ENCODE results near the gene DYNC2H1.

Gene DYNC2H1

DNA sequence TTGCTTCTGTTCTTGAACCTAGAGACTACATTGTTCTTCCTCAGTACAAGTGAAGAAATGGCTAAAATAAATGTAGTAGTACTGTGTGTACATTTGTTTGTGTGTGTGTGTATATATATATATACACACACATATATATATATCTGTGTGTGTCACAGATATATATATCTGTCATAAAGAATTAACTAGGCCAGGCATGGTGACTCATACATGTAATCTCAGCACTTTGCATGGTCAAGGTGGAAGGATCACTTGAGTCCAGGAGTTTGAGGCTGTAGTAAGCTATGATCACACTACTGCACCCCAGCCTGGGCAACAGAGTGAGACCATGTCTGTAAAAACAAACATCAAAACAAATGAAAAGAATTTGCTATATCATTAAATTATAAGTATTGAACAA, 164.8 kb downstream of the DYNC2H1 start:
- no peak for DNase-seq (ENCODE audit: low read depth in 3 of 3)

DNA sequence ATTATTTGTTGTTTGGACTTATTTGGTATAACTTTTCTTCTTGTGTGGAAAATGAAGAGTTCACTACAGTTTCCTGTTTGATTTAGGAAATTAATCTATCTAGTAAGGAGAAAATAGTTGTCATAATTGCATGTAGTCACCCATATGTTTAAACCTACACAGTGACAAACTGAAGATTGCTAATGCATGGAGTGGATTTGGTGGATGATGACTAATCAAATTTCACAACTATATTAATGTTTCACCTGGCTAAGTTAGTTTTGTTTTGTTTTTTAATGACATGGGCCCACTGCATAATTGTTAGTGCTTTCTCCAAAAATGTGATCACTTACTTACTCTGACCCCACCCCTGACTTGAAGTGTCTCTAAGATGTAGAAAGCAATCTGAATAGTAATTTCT, 170.6 kb downstream of the DYNC2H1 start:
- no peak for DNase-seq (ENCODE audit: low read depth in 3 of 3)

DNA sequence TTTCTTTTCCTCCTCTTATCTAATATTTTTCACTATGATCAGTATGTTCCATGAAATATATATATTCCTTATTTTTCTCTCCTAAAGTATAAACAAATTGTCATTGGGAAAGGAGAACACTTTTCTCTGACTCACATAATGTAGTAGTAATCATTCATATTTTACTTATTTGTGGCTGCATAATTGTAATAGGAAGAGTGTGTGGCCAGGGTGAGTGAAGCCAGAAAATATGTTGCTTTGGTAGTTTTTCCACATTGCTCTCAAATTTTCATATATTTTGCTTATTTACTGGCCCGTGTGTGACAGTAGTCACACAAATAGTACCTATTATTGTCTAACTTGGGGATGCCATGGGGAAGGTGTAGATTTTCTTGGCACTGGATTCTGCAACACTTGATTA, 172.1 kb downstream of the DYNC2H1 start:
- no peak for DNase-seq (ENCODE audit: low read depth in 3 of 3)

- no peak for DNase-seq (ENCODE audit: low read depth in 3 of 3)
These were observed 175.0 kb downstream of the DYNC2H1 start for GRCh38 chr11:103284260-103284659.

DNA sequence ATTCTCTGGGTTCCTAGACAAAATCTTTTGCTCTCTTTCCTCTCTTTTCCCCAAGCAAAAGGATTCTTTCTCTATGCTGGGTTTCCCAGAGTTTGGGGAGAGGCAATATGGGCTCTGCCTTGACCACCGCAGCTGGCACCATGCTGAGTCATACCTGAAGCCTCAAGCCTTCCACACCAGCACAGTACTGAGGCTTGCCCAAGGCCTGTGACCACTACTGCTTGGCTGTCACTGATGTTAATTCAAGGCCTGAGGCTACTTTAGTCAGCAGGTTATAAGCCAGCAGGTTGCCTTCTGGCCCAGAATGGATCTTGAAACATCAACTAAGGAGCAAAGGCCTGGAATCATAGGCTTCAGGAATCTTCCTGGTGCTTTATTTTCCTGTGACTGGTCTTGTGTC, 185.3 kb downstream of the DYNC2H1 start:
- DNase-seq (ENCODE audit: low read depth in 3 of 3) = no peak

DNA sequence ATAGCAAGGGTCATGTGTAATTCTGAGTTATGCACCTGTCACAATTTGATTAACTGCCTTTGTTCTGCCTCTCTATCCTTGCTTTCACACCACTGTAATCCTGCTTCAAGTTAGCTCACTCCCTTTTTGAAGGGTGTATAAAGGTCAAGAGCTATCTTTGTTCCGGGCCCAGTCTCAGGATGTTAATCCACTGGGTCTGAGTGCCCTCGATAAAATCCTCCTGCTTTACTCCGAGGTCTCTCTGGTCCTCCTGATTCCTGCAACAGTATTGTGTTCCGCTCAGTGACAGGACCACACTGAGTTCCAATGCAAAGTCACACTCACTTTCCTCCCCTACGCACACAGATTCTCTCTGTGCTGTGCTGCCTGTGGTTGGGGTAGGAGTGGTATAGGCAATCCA, 186.5 kb downstream of the DYNC2H1 start:
- no peak for DNase-seq (ENCODE audit: low read depth in 3 of 3)

GRCh38 chr11:103297900-103298299, 188.7 kb downstream of the DYNC2H1 start:
- DNase-seq (ENCODE audit: low read depth in 3 of 3) = no peak

- DNase-seq (ENCODE audit: low read depth in 3 of 3) = no peak
These were observed 206.0 kb downstream of the DYNC2H1 start for GRCh38 chr11:103315248-103315647.

DNA sequence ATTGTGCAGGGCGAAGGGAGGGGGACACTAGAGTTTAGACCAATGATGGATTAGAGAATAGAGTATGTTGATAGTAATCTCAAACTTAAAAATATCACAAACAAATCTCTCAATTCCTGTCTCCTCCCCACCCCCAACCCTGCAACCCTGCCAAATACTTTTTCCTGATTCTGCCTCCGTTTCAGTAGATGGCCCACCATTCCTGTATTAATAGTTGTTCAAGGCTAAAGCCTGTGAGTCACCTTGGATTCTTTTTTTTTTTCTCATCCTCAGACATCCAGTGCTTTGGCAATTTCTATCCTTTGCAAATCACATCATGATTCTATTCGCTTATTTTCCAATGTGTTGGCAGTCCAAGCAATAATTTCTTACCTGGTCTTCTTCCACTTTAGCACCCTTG, 207.9 kb downstream of the DYNC2H1 start:
- DNase-seq (ENCODE audit: low read depth in 3 of 3) = no peak

- no peak for DNase-seq (ENCODE audit: low read depth in 3 of 3)
These were observed 213.6 kb downstream of the DYNC2H1 start for GRCh38 chr11:103322821-103323220.

GRCh38 chr11:103325686-103326069, 216.5 kb downstream of the DYNC2H1 start:
- no peak for DNase-seq (ENCODE audit: low read depth in 3 of 3)

- DNase-seq (ENCODE audit: low read depth in 3 of 3) = peak in 1 of 3 donors; percentile 2
These were observed 217.0 kb downstream of the DYNC2H1 start for GRCh38 chr11:103326070-103326794.

DNA sequence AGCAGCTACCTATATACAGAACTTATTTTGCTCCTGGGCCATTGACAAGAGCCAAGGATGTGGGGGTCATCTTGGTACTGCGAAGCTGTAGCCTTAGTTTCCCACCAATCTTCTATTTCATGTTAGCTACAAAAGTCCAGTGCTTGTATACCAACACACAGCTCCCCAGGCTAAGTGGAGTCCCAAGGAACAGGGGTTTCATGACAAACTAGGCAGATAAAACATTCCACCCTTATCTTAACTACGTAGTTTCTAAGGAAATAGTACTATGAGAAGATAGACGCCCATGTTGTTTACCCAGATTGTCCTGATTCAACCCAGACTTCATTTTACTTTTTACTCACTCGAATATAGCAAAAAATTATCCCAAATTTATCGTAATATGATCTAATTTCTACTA, 218.5 kb downstream of the DYNC2H1 start:
- DNase-seq (ENCODE audit: low read depth in 3 of 3) = no peak

- DNase-seq (ENCODE audit: low read depth in 3 of 3) = no peak
These were observed 223.2 kb downstream of the DYNC2H1 start for GRCh38 chr11:103332409-103332808.

- DNase-seq (ENCODE audit: low read depth in 3 of 3) = no peak
These were observed 229.6 kb downstream of the DYNC2H1 start for GRCh38 chr11:103338621-103339484.

DNA sequence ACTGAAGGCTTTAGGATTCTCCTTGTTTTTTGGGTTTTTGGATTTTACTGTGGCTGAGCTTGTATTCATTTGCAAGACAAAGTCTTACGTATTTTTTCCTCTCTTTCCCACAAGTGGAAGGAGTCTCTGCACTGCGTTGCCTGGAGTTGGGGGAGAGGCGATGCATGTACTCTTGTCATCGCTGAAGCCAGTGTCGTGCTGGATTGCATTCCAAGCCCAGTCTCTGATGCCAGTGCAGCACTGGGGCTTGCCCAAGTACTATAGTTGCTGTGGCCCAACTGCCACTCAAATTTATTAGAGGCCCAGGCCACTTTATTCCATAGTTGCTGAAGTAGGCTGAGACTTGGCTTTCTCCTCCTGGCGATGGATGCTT, 230.2 kb downstream of the DYNC2H1 start:
- no peak for DNase-seq (ENCODE audit: low read depth in 3 of 3)

GRCh38 chr11:103340956-103341355, 231.7 kb downstream of the DYNC2H1 start:
- DNase-seq (ENCODE audit: low read depth in 3 of 3) = no peak

DNA sequence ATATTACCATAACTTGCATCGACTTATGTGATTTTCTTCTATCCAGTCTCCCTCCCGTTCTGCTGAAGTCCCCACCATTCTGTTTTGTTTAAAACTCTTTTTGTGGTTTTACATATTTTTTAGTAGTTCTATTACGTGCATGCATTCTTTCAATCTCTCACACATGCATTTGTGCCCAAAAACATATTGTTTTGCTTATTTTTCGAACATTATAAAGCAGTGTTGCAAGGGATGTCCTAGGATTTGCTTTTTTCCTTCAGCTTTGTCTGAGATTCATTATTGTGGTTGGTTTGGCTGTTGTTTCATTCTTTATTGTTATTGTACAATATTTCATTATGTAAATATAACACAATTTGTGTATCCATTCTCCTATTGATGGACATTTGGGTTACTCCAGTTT, 235.7 kb downstream of the DYNC2H1 start:
- DNase-seq (ENCODE audit: low read depth in 3 of 3) = no peak

DNA sequence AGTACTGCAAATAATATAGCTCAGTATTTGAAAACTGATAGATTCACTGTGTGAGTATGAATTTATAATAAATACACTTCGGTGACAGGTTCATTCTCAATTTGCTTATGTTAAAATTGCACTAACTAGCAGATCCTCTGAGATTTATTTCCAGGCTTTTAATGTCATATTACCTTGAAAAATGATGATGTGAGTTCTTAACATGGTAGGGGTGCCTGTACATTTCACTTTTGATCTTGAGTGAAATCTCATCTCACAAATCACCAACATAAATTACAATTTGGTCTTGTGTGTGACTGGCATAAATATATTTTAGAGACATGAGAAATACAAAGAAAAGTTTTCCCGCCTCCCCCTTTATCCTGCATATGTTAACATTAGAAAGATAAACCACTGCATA, 240.4 kb downstream of the DYNC2H1 start:
- no peak for DNase-seq (ENCODE audit: low read depth in 3 of 3)

DNA sequence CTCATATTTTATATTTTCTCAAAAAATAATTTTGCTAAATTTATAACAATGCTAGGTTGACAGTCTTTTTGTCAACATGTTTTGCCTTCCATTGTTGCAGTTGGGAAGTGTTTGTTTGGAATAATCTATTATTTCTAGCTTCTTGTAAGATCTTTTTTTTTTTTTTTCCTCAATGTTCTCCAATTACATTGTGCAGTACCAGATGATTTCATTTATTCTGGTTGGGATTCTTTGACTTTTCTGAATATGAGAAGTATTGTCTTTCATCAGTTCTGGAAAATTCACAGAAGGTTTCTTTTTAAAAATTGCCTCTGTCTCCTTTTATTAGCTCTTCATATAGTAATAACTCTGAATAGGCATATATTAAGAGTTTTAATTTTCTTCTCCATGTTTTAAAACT, 245.4 kb downstream of the DYNC2H1 start:
- no peak for DNase-seq (ENCODE audit: low read depth in 3 of 3)

- DNase-seq (ENCODE audit: low read depth in 3 of 3) = no peak
These were observed 249.0 kb downstream of the DYNC2H1 start for GRCh38 chr11:103358251-103358650.

DNA sequence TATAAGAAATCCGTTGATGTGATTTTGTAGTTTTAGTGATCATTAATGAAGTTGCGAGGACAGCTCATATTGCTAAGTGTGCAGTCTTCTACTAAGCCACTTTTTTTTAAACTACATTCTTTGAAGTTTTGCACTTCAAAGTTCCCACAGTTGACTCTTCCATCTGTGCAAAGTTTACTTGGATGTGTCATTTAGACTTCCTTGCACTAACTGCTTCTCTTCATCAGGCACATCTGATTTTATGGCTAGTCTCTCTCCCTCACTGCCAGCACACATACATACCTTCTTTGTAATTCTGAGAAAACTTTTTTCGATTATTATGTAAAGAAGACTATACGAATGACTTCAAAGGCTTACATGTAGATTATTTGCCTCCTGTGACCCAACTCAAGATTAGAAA, 250.0 kb downstream of the DYNC2H1 start:
- DNase-seq (ENCODE audit: low read depth in 3 of 3) = no peak

GRCh38 chr11:103364687-103365086, 255.5 kb downstream of the DYNC2H1 start:
- DNase-seq (ENCODE audit: low read depth in 3 of 3) = no peak

All from stimulated activated CD4-positive, alpha-beta T cell treated with anti-CD3 and anti-CD28 coated beads, TNF-alpha, amount 100 ng/mL, for 48 hours (primary cell).